VCaP (cell line): ENCODE measurements around the gene CORO6.

Experiments used
- H3K27ac ChIP-seq: fragments of 450-650 bp; 2 replicates; pipeline ENCODE4 v1.5.1; 2017
- CTCF ChIP-seq: fragments of 450-650 bp; conservative IDR thresholded peaks from 2 replicates; pipeline ENCODE4 v1.5.1; 2017; ENCODE audit warnings: mild to moderate bottlenecking, moderate library complexity

The CORO6 gene

DNA sequence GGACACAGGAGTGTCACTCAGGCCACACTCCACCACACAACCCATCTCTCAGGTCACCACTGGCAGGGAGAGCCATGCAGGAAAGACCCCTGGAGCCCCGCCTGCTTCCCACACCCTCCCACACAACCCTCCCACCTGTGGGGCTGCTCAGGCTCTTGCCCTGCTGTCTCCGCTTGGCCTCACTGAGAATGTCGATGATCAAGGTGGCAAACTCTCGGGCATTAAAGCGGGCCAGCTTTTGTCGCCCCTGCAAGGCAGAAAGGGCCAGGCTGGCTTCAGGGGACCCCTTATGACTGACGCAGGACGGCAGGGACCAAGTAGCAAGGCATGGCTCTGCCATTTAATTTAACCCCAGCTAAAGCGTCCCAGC, 45.7 kb downstream of the CORO6 start:
- TF ChIP-seq CTCF, result no peak
- H3K27ac ChIP-seq, result no peak overlapping the region

DNA sequence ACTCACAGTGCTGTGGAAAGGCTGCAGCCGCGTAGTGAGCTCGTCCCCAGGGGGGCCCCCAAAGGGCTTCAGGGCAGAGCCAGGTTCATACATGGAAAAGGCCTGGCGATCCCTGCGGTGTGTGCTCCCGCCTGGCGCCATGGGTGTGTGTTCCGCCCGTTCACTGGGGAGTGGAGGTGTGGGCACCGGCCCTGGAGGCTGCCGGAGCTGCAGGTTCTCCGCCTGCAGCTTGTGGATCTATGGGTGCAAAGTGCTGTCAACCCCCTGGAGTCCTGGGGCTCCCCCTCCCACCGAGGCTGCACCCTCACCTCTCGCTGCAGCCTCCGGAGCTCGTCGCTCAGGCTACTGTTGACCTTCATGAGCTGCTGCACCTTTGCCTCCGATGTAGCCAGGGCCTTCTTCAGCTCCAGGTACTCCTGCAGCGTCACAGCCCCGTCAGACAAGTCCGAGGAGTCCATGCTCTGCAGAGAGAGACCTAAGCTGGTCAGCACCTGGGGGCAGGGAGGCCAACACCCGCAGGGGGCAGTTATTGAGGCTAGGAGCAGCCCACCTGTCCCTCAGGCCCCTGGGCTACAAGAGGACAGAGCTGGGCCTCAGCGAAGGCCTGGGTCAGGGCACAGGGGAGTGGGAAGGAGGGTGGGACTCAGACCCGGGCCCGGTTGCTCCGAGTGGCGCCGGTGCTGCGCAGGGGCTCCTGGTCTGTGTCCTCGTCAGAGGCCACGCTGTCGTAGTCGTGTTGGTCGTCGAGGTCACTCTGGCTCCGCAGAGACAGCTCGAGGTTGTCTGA, 46.3 kb downstream of the CORO6 start:
- TF ChIP-seq CTCF, result no peak
- no peak overlapping the region for H3K27ac ChIP-seq

GRCh38 chr17:29575511-29576213, 47.0 kb downstream of the CORO6 start:
- no peak overlapping the region for H3K27ac ChIP-seq
- TF ChIP-seq CTCF, result no peak

DNA sequence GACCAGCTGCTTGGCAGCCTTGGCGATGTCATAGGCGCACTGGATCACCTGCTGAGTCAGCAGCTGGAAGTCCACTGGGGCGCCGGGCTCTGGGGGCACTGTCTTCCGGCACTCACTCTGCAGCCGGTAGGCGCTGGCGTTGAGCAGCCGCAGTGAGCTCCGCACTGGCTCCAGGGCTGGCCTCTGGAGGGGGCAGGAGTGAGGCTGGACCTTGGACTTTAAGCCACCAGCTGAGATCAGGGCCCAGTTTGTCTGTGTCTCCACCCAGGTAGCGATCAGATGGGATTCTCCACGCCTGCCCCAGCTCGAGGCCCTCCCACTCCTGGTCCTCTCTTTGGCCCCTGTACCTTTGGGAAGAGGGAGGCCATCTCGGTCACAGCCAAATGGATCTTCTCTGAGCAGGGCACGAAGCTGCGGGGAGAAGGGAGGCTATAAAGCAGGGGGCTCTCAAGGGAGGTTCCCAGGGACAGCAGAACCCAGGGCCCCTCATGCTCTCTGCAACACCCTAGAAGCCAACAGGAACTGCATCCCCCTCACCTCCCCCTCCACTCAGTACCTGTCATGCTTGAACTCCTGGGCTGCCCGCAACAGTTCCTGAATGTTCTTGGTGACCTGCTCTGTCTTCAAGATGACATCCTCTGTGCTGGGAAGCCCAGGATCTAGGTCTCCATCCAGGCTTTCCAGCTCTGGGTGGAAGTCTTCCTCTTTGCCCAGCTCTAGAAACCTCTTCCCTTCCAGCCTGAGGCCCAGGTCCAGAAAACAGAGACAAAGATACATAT, 47.8 kb downstream of the CORO6 start:
- no peak for TF ChIP-seq CTCF
- H3K27ac ChIP-seq, result no peak overlapping the region

DNA sequence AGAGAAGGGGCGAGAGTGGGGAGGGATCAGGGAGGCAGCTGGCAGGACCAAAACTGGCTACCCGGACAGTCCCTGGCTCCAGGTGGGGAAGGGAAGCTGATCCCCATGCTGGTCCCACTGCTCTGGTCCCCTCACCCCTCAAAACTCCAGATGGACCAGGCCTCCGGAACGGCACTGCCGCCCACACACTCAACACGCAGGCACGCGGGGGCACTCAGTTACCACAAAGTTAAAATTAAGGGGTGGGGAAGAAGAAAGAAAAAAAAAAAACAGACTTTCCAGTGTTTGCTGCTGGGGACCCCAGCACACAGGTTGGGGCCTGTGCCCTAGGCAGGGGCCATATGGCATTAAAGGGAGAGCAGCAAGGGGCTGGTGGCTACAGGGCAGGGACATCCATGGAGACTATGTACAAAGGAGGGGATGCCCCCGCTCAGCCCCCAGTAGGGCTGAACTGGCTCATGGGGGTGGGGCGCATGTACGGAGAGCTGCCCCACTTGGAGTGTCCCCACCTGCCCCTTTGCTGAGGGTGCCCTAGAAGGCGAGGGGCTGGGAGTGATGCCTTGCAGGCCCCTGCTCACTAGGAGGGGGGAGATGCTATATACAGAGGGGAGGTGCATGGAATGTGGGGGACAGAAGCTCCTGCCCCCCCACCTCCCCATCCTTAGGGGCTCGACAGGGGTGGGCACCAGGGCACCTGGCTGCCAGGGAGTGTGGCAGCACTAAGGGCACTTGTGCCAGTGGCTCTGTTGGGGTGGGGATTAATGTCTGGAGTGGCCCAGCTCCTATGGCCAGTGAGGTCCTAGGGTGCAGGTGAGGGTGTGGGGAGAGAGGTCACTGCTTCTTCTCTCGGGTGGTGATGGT, 48.6 kb downstream of the CORO6 start:
- no peak overlapping the region for H3K27ac ChIP-seq
- no peak for TF ChIP-seq CTCF

DNA sequence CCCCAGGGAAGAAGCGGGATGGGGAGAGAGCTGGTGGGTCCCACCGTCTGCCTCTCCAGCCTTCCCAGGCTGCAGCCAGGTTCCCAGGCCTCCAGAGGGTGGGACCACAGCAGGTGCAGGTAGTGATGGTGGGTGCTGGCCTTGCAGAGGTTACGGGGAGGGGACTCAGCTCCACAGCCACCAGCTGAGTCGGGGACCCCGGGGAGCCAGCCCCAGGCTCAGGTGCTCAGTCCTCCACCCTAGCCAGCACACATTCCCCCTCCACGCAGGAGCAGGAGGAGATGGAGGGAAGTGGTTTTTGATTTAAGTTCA, 49.2 kb downstream of the CORO6 start:
- no peak for TF ChIP-seq CTCF
- no peak overlapping the region for H3K27ac ChIP-seq
